H1 (cell line): ENCODE results near the gene SEC16A. TPM values are rescaled to one million over a fixed set of nuclear protein-coding genes. Genes with fewer than 3 reads are reported as not detected.

Experiments used
- EZH2 ChIP-seq: fragments of 200-600 bp; sonication (generic); IDR thresholded peaks from 2 replicates; pipeline ENCODE4 v1.7.1; 2012; ENCODE audit warnings: low read depth, mild to moderate bottlenecking, moderate library complexity, low read length, inconsistent platforms; ENCODE audit not compliant: severe bottlenecking
- SIX5 ChIP-seq: IDR thresholded peaks from 2 replicates; pipeline ENCODE4 v1.6.1; 2011; ENCODE audit warnings: mild to moderate bottlenecking, low read depth, low read length
- polyA plus RNA-seq, 7 experiments: library from polyadenylated mRNA; depleted of rRNA in 3 of 7; stranded (reverse) in 5 of 7; unstranded in 2 of 7; fragments of >200 nt in 5 of 7; fragments of 200-250 nt in 2 of 7; gene quantifications; 1 replicate in 5 of 7; 2 replicates in 1 of 7; 4 replicates in 1 of 7; pipeline versions ENCODE4 v1.2.1 to v1.2.3, GENCODE V29; 2011 to 2013; ENCODE audit warnings: missing spikeins in 2 of 7, mixed read lengths in 2 of 7
- total RNA-seq: library from RNA; stranded (reverse); fragmentation: NEBNext Ultra II Directional; extraction: Animal tissue kit (Norgen Biotek cat#: 25700); gene quantifications from 2 replicates; pipeline ENCODE4 v1.2.1, GENCODE V29; 2021

SEC16A gene
- total and polyA plus RNA-seq, 2 of the 8 experiments (the other 6 are each of a cell fraction or from before 2014, with no cell fraction given) = 21.6 to 49.0 TPM

- TF ChIP-seq EZH2 = no peak
- TF ChIP-seq SIX5 = no peak
Observed at GRCh38 chr9:136402067-136402466, 80.8 kb downstream of the SEC16A start (continued).
